Activated CD8-positive, alpha-beta memory T cell treated with anti-CD3 and anti-CD28 coated beads, Interleukin-2, amount 50 U/mL, for 1 hour (primary cell): Measurements from ENCODE around the gene USP8.
"Not testable (repeated sequence)": the region's sequence is repeated elsewhere in the genome, so short reads cannot be mapped to it uniquely, and the experiment has no call there.

Experiments
- DNase-seq: peaks from one replicate; pipeline ENCODE4 v3.0.0-alpha.2; 2020; ENCODE audit errors: extremely low read depth

USP8 gene

DNA sequence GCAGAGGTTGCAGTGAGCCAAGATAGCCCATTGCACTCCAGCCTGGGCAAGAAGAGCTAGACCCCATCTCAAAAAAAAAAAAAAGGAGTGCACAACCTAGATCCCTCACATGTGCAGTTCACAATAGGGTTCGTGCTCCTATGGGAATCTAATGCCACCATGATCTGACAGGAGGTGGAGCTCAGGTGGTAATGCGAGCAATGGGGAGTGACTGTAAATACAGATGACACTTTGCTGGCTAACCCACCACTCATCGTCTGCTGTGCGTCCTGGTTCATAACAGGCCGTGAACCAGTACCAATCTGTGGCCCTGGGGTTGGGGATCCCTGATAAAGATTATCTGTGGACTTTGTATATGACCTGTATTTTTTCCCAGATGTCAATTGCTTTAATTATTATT, 16.7 kb downstream of the USP8 start:
- DNase-seq: no peak

- no peak for DNase-seq
Observed at GRCh38 chr15:50452927-50453326, 28.7 kb downstream of the USP8 start.

DNA sequence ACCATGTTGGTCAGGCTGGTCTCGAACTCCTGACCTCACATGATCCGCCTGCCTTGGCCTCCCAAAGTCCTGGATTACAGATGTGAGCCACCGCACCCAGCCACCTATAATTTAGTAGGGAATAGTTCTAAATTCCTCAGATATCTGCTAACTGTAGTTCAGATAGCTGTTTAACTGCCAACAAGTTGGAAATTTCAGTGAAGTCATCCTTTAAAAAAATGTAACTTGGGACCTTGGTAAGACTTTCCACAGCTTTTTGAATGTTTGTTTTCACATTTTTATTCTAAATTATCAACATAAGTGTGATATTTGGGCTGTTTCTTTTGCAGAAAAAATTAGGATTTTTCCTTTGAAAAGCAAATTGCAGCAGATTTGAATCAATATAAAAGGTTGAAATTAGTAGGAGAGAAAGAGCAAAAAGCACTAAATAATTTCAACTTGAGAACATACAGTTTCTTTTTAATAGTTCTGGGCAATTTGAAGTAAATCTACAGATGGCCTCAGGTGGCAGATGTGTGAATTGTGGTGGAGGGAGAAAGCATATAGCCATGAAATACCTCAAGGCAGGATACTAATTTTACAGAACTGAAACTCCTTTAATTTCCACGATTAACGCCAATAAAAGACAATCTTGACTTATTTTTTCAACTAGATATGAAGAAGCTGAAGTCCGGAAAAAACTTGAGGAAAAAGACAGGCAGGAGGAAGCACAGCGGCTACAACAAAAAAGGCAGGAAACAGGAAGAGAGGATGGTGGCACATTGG, 34.3 kb downstream of the USP8 start:
- no peak for DNase-seq

- no peak for DNase-seq
Observed at GRCh38 chr15:50463423-50464358, 39.5 kb downstream of the USP8 start.

DNA sequence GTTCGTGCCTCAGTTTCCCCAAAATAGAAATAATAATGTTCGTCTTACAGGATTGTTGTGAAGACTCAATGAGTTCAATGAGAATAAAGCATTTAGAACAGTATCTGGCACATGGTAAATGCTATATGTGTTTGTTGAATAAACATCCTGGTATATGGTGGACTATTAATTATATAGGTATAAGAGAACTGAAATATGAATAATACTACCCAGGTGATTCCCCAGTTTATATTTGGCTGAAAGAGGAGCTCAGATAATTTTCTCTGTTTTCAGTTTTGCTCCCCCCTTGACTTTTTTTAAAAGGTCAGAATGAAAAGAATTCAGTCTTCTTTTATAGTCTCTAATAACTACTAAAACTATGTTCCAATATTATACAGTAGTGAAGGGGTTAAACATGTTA, 46.9 kb downstream of the USP8 start:
- DNase-seq: no peak

GRCh38 chr15:50476143-50476542, 51.9 kb downstream of the USP8 start:
- no peak for DNase-seq

DNA sequence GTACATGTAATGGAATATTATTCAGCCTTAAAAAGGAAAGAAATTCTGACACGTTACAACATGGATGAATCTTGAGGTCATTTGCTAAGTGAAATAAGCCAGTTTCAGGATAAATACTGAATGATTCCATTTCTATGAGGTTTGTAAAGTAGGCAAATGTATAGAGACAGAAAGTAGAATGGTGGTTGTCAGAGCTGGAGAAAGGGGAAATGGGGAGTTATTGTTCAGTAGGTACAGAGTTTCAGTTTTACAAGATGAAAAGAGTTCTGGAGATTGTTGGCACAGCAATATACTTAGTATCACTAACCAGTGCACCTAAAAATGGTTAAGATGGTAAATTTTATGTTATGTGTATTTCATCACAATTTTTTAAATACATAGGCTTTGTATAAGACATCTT, 60.6 kb downstream of the USP8 start:
- no peak for DNase-seq

DNA sequence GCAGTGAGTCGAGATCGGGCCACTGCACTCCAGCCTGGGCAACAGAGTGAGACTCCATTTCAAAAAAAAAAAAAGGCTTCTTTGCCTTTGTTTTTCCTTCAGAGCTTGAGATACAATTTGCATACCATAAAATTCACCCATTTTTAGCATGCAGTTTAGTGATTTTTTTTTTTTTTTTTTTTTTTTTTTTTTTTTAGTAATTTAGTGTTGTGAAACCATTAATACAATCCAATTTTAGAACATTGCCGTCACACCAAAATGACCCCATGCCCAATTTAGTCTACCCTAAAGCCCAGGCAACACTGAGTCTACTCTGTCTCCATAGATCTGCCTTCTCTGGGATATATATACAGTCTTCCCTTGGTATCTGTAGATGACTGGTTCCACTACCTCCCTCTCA, 61.2 kb downstream of the USP8 start:
- no peak for DNase-seq

GRCh38 chr15:50487287-50487686, 63.1 kb downstream of the USP8 start:
- DNase-seq: no peak

DNA sequence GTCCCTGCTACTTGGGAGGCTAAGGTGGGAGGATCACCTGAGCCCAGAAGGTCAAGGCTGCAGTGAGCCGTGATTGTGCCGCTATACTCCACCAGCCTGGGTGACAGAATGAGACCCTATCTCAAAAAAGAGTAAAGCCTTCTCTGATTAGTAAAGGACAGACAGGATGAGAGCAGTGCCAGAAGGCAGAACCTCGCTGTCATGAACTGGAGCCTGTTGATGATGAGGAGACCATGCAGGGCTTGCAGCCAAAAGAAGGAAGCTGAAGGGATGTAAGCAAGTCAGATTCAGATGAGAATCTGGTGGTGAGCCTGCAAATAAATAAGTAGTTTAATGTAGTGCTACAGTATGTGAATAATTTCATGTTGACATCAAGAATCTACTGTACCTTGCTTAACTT, 69.4 kb downstream of the USP8 start:
- DNase-seq: no peak

- not testable (repeated sequence) for DNase-seq
Observed at GRCh38 chr15:50494547-50494946, 70.3 kb downstream of the USP8 start.

DNA sequence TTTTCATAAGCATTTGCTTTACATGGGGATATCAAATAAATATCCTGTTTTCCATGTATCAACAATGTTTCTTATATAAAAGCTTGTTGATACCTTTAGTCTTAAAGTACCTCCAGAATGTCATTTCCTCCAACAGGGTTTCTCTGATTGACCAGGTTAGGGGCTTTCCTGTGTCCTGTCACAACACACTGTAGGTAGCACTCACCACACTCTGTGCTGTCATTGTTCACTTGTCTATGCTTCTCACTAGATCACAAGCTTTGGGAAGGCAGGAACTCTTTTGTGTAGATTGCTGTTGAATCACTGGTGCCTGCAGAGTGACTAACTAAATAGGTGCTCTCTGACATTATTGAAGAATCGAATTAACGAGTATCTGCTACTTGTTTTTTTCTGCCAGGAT, 72.5 kb downstream of the USP8 start:
- DNase-seq: no peak

DNA sequence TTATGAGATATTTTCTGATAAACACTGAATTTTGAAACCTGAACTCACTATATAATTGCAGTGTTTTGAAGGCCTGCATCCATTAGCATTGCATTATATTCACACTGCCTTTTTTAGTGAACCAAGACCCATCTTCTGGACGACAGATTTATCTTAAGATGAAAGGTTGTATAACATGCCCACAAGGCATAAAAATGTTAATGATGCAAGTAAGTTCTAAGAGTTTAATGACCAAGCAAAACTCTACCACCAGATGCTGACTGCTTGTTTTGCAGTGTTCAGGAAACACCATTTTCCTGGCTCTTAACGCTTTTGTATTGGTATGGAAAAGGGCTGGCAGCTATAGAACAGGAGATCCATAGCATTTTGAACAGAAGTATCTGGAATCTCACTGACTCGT, 76.1 kb downstream of the USP8 start:
- DNase-seq: no peak

DNA sequence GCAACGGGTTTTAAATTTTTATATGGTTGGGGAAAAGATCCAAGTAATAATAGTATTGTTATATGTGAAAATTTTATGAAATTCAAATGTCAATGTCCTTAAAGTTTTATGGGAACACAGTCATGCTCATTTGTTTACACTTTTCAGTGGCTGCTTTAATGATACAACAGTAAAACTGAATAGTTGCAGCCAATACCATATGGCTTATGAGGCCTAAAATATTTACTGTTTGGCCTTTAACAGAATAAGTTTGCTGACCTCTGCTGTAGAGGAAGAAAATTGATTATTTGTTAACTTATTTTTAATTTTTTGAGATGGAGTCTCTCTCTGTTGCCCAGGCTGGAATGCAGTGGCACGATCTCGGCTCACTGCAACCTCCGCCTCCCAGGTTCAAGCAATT, 77.6 kb downstream of the USP8 start:
- no peak for DNase-seq

- DNase-seq: no peak
Observed at GRCh38 chr15:50503144-50503543, 78.9 kb downstream of the USP8 start.

GRCh38 chr15:50505656-50506055, 81.5 kb downstream of the USP8 start:
- not testable (repeated sequence) for DNase-seq

DNA sequence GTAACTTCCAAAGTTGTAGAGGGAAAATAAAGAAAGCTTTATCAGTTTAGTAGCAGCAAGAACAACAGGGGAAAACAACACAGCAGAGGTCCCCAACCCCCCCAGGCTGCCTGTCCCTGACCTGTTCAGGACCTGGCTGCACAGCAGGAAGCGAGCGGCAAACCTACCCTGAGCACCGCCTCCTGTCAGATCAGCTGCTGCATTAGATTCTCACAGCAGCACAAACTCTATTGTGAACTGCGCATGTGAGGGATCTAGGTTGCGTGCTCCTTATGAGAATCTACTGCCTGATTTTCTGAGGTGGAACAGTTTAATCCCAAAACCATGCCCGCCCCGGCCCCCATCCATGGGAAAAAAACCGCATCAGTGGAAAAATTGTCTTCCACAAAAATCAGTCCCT, 81.9 kb downstream of the USP8 start:
- DNase-seq: no peak

- no peak for DNase-seq
Observed at GRCh38 chr15:50513001-50513400, 88.8 kb downstream of the USP8 start.

GRCh38 chr15:50519740-50520425, 95.7 kb downstream of the USP8 start:
- DNase-seq: no peak

GRCh38 chr15:50523851-50524251, 99.6 kb downstream of the USP8 start:
- no peak for DNase-seq

GRCh38 chr15:50531163-50531562, 107.0 kb downstream of the USP8 start:
- no peak for DNase-seq

DNA sequence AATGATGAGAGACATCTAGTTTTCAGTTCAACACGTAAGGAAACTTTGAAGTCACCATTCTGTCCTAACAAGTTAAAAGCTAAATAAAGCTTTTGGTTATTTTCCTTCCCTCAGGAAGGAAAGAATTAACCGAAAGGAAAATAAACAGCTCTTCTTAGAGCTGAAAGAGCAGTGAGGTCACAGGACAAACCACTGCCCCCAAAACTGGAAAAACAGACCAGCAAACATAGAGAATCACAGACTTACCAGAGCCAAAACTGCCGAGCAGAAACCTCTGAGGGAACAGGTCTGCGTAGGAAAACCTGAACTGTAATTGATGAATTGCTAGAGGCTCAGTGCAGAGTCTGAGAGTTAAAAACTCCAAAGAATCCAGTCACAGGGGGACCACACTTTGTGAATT, 107.6 kb downstream of the USP8 start:
- no peak for DNase-seq

- no peak for DNase-seq
Observed at GRCh38 chr15:50542887-50543210, 118.6 kb downstream of the USP8 start.
